GM10266 (cell line): ENCODE data around the gene RUNX1.

Source experiments
- DNase-seq: peaks from one replicate; pipeline ENCODE4 v3.0.0; 2012; ENCODE audit errors: extremely low spot score
- CTCF ChIP-seq: IDR thresholded peaks from 2 replicates; pipeline ENCODE4 v1.5.1; 2012; ENCODE audit warnings: mild to moderate bottlenecking, low read depth; ENCODE audit not compliant: control insufficient read depth, insufficient read depth; ENCODE audit errors: missing control alignments

RUNX1 gene

DNA sequence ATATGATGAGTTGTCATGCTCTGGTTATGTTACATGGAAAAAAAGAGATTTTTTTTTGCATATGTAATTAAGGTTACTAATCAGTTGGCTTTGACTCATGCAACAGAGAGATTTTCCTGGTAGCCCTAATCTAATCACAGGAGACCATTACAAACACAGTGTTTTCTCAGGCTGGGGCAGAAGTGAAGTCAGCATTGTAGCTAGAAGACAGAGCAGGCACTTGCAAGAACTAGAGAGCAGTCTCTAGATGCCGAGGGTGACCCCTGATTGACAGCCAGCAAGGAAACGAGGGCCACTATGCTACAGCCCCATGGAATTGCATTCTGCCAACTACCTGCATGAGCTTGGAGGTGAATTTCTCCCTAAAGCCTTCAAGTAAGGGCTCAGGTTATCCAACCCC is 151.3 kb downstream of the RUNX1 start:
- DNase-seq = no peak
- TF ChIP-seq CTCF = no peak

- no peak for DNase-seq
- no peak for TF ChIP-seq CTCF
These were observed 154.7 kb downstream of the RUNX1 start for GRCh38 chr21:34894401-34894800.

DNA sequence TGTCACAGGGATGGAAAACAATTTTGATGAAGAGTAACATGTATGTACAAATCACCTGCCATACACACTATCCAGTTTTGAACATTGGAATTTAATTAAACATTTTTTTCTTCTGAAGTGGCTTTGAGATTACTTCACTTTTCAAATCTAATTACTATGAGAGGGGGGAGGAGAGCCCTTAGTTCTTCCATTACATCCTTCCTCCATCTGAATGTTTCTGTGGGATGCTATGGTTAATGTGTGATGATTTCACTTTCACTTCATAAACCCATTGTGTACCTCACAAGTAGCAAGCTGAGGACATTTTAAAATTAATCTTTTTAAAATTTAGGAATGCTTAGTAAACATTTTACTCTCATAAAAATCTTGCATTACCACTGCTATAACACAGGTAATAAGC is 156.9 kb downstream of the RUNX1 start:
- TF ChIP-seq CTCF = no peak
- DNase-seq = no peak

GRCh38 chr21:34891613-34891943 is 157.5 kb downstream of the RUNX1 start:
- no peak for DNase-seq
- TF ChIP-seq CTCF = no peak

GRCh38 chr21:34890724-34891612 is 158.1 kb downstream of the RUNX1 start:
- no peak for TF ChIP-seq CTCF

GRCh38 chr21:34890470-34890723 is 158.7 kb downstream of the RUNX1 start:
- no peak for DNase-seq
- no peak for TF ChIP-seq CTCF

More at GRCh38 chr21:34890724-34891612, 158.1 kb downstream of the RUNX1 start:
- no peak for DNase-seq

- peak; percentile 93 for DNase-seq
- TF ChIP-seq CTCF = peak; percentile 92
These were observed 159.2 kb downstream of the RUNX1 start for GRCh38 chr21:34889676-34890469.
